ENCODE measurements around the gene MANSC4. TPM values are rescaled to one million over a fixed set of nuclear protein-coding genes. Genes with fewer than 3 reads are reported as not detected.
A peak's percentile ranks its signal among the peaks of the same experiment; 100 is the strongest.

Gene MANSC4
- total RNA-seq, 1 donor from 2014 or later: not detected

DNA sequence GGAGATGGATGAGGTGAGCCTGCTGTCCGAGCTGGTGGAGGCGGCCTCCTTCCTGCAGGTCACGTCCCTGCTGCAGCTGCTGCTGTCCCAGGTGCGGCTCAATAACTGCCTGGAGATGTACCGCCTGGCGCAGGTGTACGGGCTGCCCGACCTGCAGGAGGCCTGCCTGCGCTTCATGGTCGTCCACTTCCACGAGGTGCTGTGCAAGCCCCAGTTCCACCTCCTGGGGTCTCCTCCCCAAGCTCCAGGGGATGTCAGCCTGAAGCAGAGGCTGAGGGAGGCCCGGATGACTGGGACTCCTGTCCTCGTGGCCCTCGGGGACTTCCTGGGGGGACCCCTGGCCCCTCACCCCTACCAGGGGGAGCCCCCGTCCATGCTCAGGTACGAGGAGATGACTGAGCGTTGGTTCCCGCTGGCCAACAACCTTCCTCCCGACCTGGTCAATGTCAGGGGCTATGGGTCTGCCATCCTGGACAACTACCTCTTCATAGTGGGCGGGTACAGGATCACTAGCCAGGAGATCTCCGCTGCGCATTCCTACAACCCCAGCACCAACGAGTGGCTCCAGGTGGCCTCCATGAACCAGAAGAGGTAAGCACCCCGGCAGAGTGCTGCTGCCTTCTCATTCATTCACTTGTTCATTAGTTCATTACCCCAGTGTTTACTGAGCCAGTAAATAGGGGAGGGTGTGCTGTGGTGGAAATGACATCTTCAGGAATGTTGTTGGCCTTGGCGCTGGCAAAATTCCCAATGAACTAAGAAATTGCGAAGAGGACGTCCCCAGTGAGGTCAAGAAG lies 774 bp upstream of the MANSC4 start:
- Mint-ChIP-seq H3K4me1 (peaks cover 31% of the 10 kb centered on the region), H3K27ac (peak overlapping the region; percentile 70), H3K4me3 (peak overlapping the region; percentile 82), H3K36me3 (ENCODE audit: low read depth) (peaks cover 8% of the 10 kb centered on the region), H3K27me3 (no peaks in the 10 kb centered on the region), H3K9me3 (no peaks in the 10 kb centered on the region)
- TF ChIP-seq, protein P1, sequence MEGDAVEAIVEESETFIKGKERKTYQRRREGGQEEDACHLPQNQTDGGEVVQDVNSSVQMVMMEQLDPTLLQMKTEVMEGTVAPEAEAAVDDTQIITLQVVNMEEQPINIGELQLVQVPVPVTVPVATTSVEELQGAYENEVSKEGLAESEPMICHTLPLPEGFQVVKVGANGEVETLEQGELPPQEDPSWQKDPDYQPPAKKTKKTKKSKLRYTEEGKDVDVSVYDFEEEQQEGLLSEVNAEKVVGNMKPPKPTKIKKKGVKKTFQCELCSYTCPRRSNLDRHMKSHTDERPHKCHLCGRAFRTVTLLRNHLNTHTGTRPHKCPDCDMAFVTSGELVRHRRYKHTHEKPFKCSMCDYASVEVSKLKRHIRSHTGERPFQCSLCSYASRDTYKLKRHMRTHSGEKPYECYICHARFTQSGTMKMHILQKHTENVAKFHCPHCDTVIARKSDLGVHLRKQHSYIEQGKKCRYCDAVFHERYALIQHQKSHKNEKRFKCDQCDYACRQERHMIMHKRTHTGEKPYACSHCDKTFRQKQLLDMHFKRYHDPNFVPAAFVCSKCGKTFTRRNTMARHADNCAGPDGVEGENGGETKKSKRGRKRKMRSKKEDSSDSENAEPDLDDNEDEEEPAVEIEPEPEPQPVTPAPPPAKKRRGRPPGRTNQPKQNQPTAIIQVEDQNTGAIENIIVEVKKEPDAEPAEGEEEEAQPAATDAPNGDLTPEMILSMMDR (IDR thresholded peaks at IDR 0.05): no peak
- DNase-seq: no peak
- peak; percentile 6 for ATAC-seq (ENCODE audit: low read depth)
- intact Hi-C loops (cut with micrococcal nuclease): loop anchor here (1.0 to 5.0 kb wide), 5 partner anchors 42 to 411 kb away; partner anchors contain the start of genes CCDC91 and MRPS35
- ChIA-PET CTCF (interaction anchor here (1.1 to 1.9 kb wide), 3 partner anchors 40 to 46 kb away, joined by 3 to 5 read pairs (median 4); no protein-coding TSS in a partner anchor), POLR2A (interaction anchor here (0.8 to 2.2 kb wide), 6 partner anchors 8 to 410 kb away, joined by 3 to 26 read pairs (median 4); partner anchors contain the start of genes CCDC91 and MRPS35)

- H3K4me1 Mint-ChIP-seq: peaks cover 28% of the 10 kb centered on the region
These were observed 568 bp downstream of the MANSC4 start for GRCh38 chr12:27779416-27779919.

GRCh38 chr12:27778206-27778605 lies 1.8 kb downstream of the MANSC4 start:
- TF ChIP-seq, protein P1 (IDR thresholded peaks at IDR 0.05): no peak
- CTCF ChIA-PET: no interaction called here
- peaks cover 6% of the 10 kb centered on the region for H3K36me3 Mint-ChIP-seq (ENCODE audit: low read depth)
- no peak for DNase-seq
- H3K27ac Mint-ChIP-seq: no peak overlapping the region
- H3K9me3 Mint-ChIP-seq: no peaks in the 10 kb centered on the region
- ATAC-seq (ENCODE audit: low read depth): no peak
- POLR2A ChIA-PET: no interaction called here
- H3K27me3 Mint-ChIP-seq: no peaks in the 10 kb centered on the region
- peak overlapping the region; percentile 54 for H3K4me3 Mint-ChIP-seq
- peaks cover 28% of the 10 kb centered on the region for H3K4me1 Mint-ChIP-seq
- intact Hi-C loops (cut with micrococcal nuclease): loop anchor here (5.0 kb wide), 2 partner anchors 256 to 1604 kb away; partner anchors contain the start of genes ERGIC2 and PPFIBP1

More at GRCh38 chr12:27779416-27779919, 568 bp downstream of the MANSC4 start:
- intact Hi-C loops (cut with micrococcal nuclease): loop anchor here (5.0 kb wide), 2 partner anchors 257 to 1603 kb away; partner anchors contain the start of genes ERGIC2 and PPFIBP1
- ChIA-PET CTCF (interaction anchor here (0.7 to 1.9 kb wide), 4 partner anchors 41 to 52 kb away, joined by 3 to 5 read pairs (median 4); no protein-coding TSS in a partner anchor), POLR2A (interaction anchor here (0.6 to 2.2 kb wide), 8 partner anchors 8 to 1602 kb away, joined by 3 to 26 read pairs (median 3); partner anchors contain the start of genes ERGIC2 and MRPS35)
- Mint-ChIP-seq H3K9me3 (no peaks in the 10 kb centered on the region), H3K27me3 (no peaks in the 10 kb centered on the region), H3K36me3 (ENCODE audit: low read depth) (peaks cover 6% of the 10 kb centered on the region), H3K27ac (peak overlapping the region; percentile 87), H3K4me3 (peak overlapping the region; percentile 89)
- TF ChIP-seq, protein P1 (IDR thresholded peaks at IDR 0.05): no peak
- peak; percentile 52 for ATAC-seq (ENCODE audit: low read depth)
- DNase-seq: no peak

DNA sequence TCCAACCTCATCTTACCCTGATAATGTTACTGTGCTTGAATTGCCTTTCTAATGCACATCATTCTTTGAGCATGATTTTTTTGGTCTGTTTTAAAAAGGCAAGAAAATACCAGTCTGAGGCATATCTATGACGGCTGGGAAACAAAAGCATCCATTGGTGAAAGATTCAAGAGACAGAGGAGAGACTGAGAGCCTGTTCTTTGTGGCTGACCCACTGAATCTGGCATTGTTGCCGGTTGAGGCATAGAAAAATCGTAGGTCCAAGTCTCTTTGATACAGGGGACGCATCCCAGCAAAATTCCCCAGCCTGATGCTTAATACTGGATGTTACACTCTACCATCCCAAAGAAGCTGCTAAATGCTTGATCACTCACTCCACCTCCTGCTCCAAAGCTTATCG lies 2.9 kb downstream of the MANSC4 start:
- no peak for ATAC-seq (ENCODE audit: low read depth)
- Mint-ChIP-seq H3K27me3 (no peaks in the 10 kb centered on the region), H3K27ac (no peak overlapping the region), H3K9me3 (no peaks in the 10 kb centered on the region), H3K36me3 (ENCODE audit: low read depth) (peaks cover 3% of the 10 kb centered on the region), H3K4me3 (no peak overlapping the region), H3K4me1 (peaks cover 22% of the 10 kb centered on the region)
- intact Hi-C loops (cut with micrococcal nuclease): loop anchor here (5.0 kb wide), 2 partner anchors 255 to 1605 kb away; partner anchors contain the start of genes ERGIC2 and PPFIBP1
- no peak for DNase-seq
- CTCF ChIA-PET: no interaction called here
- POLR2A ChIA-PET: no interaction called here
- TF ChIP-seq, protein P1 (IDR thresholded peaks at IDR 0.05): no peak

All from activated B cell treated with CpG ODN at 0.5 μM for 24 hours (primary cell).